SIG-M5 treated with dmso at 0.1 percent for 504 hours (cell line): ENCODE results near the gene IGSF9.

Experiments used
- DNase-seq: peaks from one replicate; lab custom pipeline; 2025; ENCODE audit not compliant: unreplicated experiment; lab: John Stamatoyannopoulos, UW

IGSF9 gene

GRCh38 chr1:159947942-159948341, 2.5 kb upstream of the IGSF9 start:
- DNase-seq = no peak

- DNase-seq = no peak
Measured at GRCh38 chr1:159946242-159947187, 1.1 kb upstream of the IGSF9 start.

- no peak for DNase-seq
Measured at GRCh38 chr1:159944623-159945455, 574 bp downstream of the IGSF9 start.

- no peak for DNase-seq
Measured at GRCh38 chr1:159943908-159944622, 1.3 kb downstream of the IGSF9 start.

- no peak for DNase-seq
Measured at GRCh38 chr1:159943278-159943640, 2.2 kb downstream of the IGSF9 start.

- no peak for DNase-seq
Measured at GRCh38 chr1:159942632-159943277, 2.7 kb downstream of the IGSF9 start.

- no peak for DNase-seq
Measured at GRCh38 chr1:159941591-159942560, 3.5 kb downstream of the IGSF9 start.

- no peak for DNase-seq
Measured at GRCh38 chr1:159941141-159941540, 4.3 kb downstream of the IGSF9 start.

GRCh38 chr1:159940006-159940620, 5.3 kb downstream of the IGSF9 start:
- DNase-seq = no peak

GRCh38 chr1:159939678-159940002, 5.8 kb downstream of the IGSF9 start:
- no peak for DNase-seq

GRCh38 chr1:159938905-159939677, 6.3 kb downstream of the IGSF9 start:
- no peak for DNase-seq

- DNase-seq = peak; percentile 58
Measured at GRCh38 chr1:159938211-159938852, 7.1 kb downstream of the IGSF9 start.

GRCh38 chr1:159937054-159937750, 8.2 kb downstream of the IGSF9 start:
- DNase-seq = peak; percentile 94

- DNase-seq = peak; percentile 81
Measured at GRCh38 chr1:159936273-159936904, 9.0 kb downstream of the IGSF9 start.

GRCh38 chr1:159935719-159936272, 9.6 kb downstream of the IGSF9 start:
- DNase-seq = peak; percentile 88

- DNase-seq = no peak
Measured at GRCh38 chr1:159935305-159935704, 10.1 kb downstream of the IGSF9 start.
